ENCODE data around the gene CACNA1C. TPM values are rescaled to one million over a fixed set of nuclear protein-coding genes. Genes with fewer than 3 reads are reported as not detected.

CACNA1C gene
- total RNA-seq, 1 experiment from 2014 or later = 3.7 TPM

- POLR2A ChIA-PET (ENCODE audit: low non-redundant PET) = no interaction called here
- Histone ChIP-seq H3K27ac (ENCODE audit: low read depth, low read length, poor library complexity, severe bottlenecking) (peak overlapping the region; percentile 77), H3K4me1 (ENCODE audit: insufficient read depth, low read length, poor library complexity, severe bottlenecking) (peaks cover 54% of the 10 kb centered on the region), H3K36me3 (ENCODE audit: insufficient read depth, low read length, poor library complexity, severe bottlenecking) (no peaks in the 10 kb centered on the region), H3K27me3 (replicated peaks; ENCODE audit: insufficient read depth, low read depth, low read length, poor library complexity) (no peaks in the 10 kb centered on the region), H3K9me3 (ENCODE audit: low read depth, low read length, poor library complexity, severe bottlenecking) (no peaks in the 10 kb centered on the region), H3K4me3 (ENCODE audit: low read depth, low read length, poor library complexity, severe bottlenecking) (no peak overlapping the region)
- intact Hi-C loops (cut with micrococcal nuclease; ENCODE audit: unreplicated experiment) = no loop called here
- BruUV-seq (replicated peaks) = no TSS peak
- CTCF ChIA-PET = no interaction called here
- TF ChIP-seq CTCF (conservative IDR thresholded peaks at IDR 0.05; ENCODE audit: low read depth, low read length) (no peak), EZH2 (IDR thresholded peaks at IDR 0.05; ENCODE audit: borderline replicate concordance, low read depth, low read length, poor library complexity, severe bottlenecking) (no peak)
- DNase-seq (ENCODE audit: low spot score) = no peak
Measured at GRCh38 chr12:2333491-2334195, 280.9 kb downstream of the CACNA1C start.

GRCh38 chr12:2334271-2334670 lies 281.5 kb downstream of the CACNA1C start:
- H3K36me3 ChIP-seq (ENCODE audit: insufficient read depth, low read length, poor library complexity, severe bottlenecking) = no peaks in the 10 kb centered on the region
- peaks cover 54% of the 10 kb centered on the region for H3K4me1 ChIP-seq (ENCODE audit: insufficient read depth, low read length, poor library complexity, severe bottlenecking)
- H3K9me3 ChIP-seq (ENCODE audit: low read depth, low read length, poor library complexity, severe bottlenecking) = no peaks in the 10 kb centered on the region
- intact Hi-C loops (cut with micrococcal nuclease; ENCODE audit: unreplicated experiment) = no loop called here
- H3K27me3 ChIP-seq (replicated peaks; ENCODE audit: insufficient read depth, low read depth, low read length, poor library complexity) = no peaks in the 10 kb centered on the region
- CTCF ChIA-PET = interaction anchor here (0.8 kb wide), 1 partner anchor 50 kb away, joined by 3 read pairs; no protein-coding TSS in a partner anchor
- DNase-seq (ENCODE audit: low spot score) = peak; percentile 24
- peak overlapping the region; percentile 77 for H3K27ac ChIP-seq (ENCODE audit: low read depth, low read length, poor library complexity, severe bottlenecking)
- no peak for TF ChIP-seq CTCF (conservative IDR thresholded peaks at IDR 0.05; ENCODE audit: low read depth, low read length)
- no peak for TF ChIP-seq EZH2 (IDR thresholded peaks at IDR 0.05; ENCODE audit: borderline replicate concordance, low read depth, low read length, poor library complexity, severe bottlenecking)
- no peak overlapping the region for H3K4me3 ChIP-seq (ENCODE audit: low read depth, low read length, poor library complexity, severe bottlenecking)
- POLR2A ChIA-PET (ENCODE audit: low non-redundant PET) = no interaction called here
- no TSS peak for BruUV-seq (replicated peaks)

- intact Hi-C loops (cut with micrococcal nuclease; ENCODE audit: unreplicated experiment) = no loop called here
- ChIA-PET CTCF (interaction anchor here (0.8 kb wide), 1 partner anchor 51 kb away, joined by 3 read pairs; no protein-coding TSS in a partner anchor), POLR2A (ENCODE audit: low non-redundant PET) (interaction anchor here (0.5 to 0.6 kb wide), 2 partner anchors 29 to 76 kb away, joined by 3 to 4 read pairs; no protein-coding TSS in a partner anchor)
- BruUV-seq (replicated peaks) = no TSS peak
- H3K9me3 ChIP-seq (ENCODE audit: low read depth, low read length, poor library complexity, severe bottlenecking) = no peaks in the 10 kb centered on the region
- DNase-seq (ENCODE audit: low spot score) = peak; percentile 80
- peak overlapping the region; percentile 77 for H3K27ac ChIP-seq (ENCODE audit: low read depth, low read length, poor library complexity, severe bottlenecking)
- H3K36me3 ChIP-seq (ENCODE audit: insufficient read depth, low read length, poor library complexity, severe bottlenecking) = no peaks in the 10 kb centered on the region
- H3K27me3 ChIP-seq (replicated peaks; ENCODE audit: insufficient read depth, low read depth, low read length, poor library complexity) = no peaks in the 10 kb centered on the region
- no peak for TF ChIP-seq CTCF (conservative IDR thresholded peaks at IDR 0.05; ENCODE audit: low read depth, low read length)
- TF ChIP-seq EZH2 (IDR thresholded peaks at IDR 0.05; ENCODE audit: borderline replicate concordance, low read depth, low read length, poor library complexity, severe bottlenecking) = no peak
- H3K4me3 ChIP-seq (ENCODE audit: low read depth, low read length, poor library complexity, severe bottlenecking) = no peak overlapping the region
- peaks cover 54% of the 10 kb centered on the region for H3K4me1 ChIP-seq (ENCODE audit: insufficient read depth, low read length, poor library complexity, severe bottlenecking)
Measured at GRCh38 chr12:2334689-2335088, 281.9 kb downstream of the CACNA1C start.

All from A673 (cell line).